OCI-LY1 (cell line): ENCODE measurements around the gene MUC5AC.

ENCODE experiments used
- H2AFZ ChIP-seq: fragments of 200-600 bp; sonication (generic), shearing (Covaris generic); 2 replicates; pipeline ENCODE4 v1.6.0; 2014; ENCODE audit warnings: antibody characterized with exemption, mild to moderate bottlenecking, low read length
- H3F3A ChIP-seq: fragments of 200-600 bp; sonication (generic), shearing (Covaris generic); 2 replicates; pipeline ENCODE4 v1.6.0; 2014; ENCODE audit warnings: mild to moderate bottlenecking, antibody characterized with exemption, low read length, moderate library complexity; ENCODE audit not compliant: insufficient read depth
- H3K27ac ChIP-seq: fragments of 200-600 bp; sonication (generic); 2 replicates; pipeline ENCODE4 v1.5.1; 2014; ENCODE audit warnings: low read length, mixed run types, mild to moderate bottlenecking, low read depth; ENCODE audit not compliant: poor library complexity, severe bottlenecking
- H3K27me3 ChIP-seq: fragments of 200-600 bp; sonication (generic); 2 replicates; pipeline ENCODE4 v1.6.0; 2014; ENCODE audit warnings: antibody characterized with exemption, mild to moderate bottlenecking, low read length, moderate library complexity; ENCODE audit not compliant: insufficient read depth
- H3K36me3 ChIP-seq: fragments of 200-600 bp; sonication (generic); 2 replicates; pipeline ENCODE4 v1.6.1; 2014; ENCODE audit warnings: mild to moderate bottlenecking, antibody characterized with exemption, low read length, moderate library complexity, mixed read lengths; ENCODE audit not compliant: insufficient read depth
- H3K4me1 ChIP-seq: fragments of 200-600 bp; sonication (generic); 2 replicates; pipeline ENCODE4 v1.5.1; 2014; ENCODE audit warnings: mild to moderate bottlenecking, low read length, moderate library complexity; ENCODE audit not compliant: insufficient read depth, severe bottlenecking
- H3K4me2 ChIP-seq: fragments of 200-600 bp; sonication (generic), shearing (Covaris generic); 2 replicates; pipeline ENCODE4 v1.6.1; 2014; ENCODE audit warnings: low read length
- H3K4me3 ChIP-seq: fragments of 200-600 bp; sonication (generic); 2 replicates; pipeline ENCODE4 v1.5.1; 2014; ENCODE audit warnings: low read length, low read depth, mild to moderate bottlenecking, mixed read lengths; ENCODE audit not compliant: poor library complexity, severe bottlenecking
- H3K79me2 ChIP-seq: fragments of 200-600 bp; shearing (Covaris generic); 2 replicates; pipeline ENCODE4 v1.6.1; 2016; ENCODE audit warnings: mixed run types, low read length, mixed read lengths; ENCODE audit not compliant: insufficient read depth
- H3K9ac ChIP-seq: fragments of 200-600 bp; sonication (generic), shearing (Covaris generic); 2 replicates; pipeline ENCODE4 v1.6.1; 2014; ENCODE audit warnings: mild to moderate bottlenecking, low read length, mixed read lengths
- H3K9me2 ChIP-seq: fragments of 200-600 bp; sonication (generic), shearing (Covaris generic); 2 replicates; pipeline ENCODE4 v1.6.1; 2014; ENCODE audit warnings: low read depth, mild to moderate bottlenecking, low read length, mixed read lengths
- H3K9me3 ChIP-seq: fragments of 200-600 bp; shearing (Covaris generic); 2 replicates; pipeline ENCODE4 v1.6.1; 2014; ENCODE audit warnings: low read length, mixed read lengths
- H4K20me1 ChIP-seq: fragments of 200-600 bp; sonication (generic), shearing (Covaris generic); 2 replicates; pipeline ENCODE4 v1.6.0; 2016; ENCODE audit warnings: mild to moderate bottlenecking, low read length; ENCODE audit not compliant: insufficient read depth
- CTCF ChIP-seq: fragments of 200-600 bp; sonication (generic), shearing (Covaris generic); IDR thresholded peaks from 2 replicates; pipeline ENCODE4 v1.5.1; 2017; ENCODE audit warnings: mild to moderate bottlenecking, antibody characterized with exemption, low read length, moderate library complexity, mixed read lengths
- EZH2 ChIP-seq: fragments of 200-600 bp; sonication (generic), shearing (Covaris generic); IDR thresholded peaks from 2 replicates; pipeline ENCODE4 v1.8.0; 2017; ENCODE audit warnings: borderline replicate concordance, mixed run types, mild to moderate bottlenecking, antibody characterized with exemption, low read length, moderate library complexity, mixed read lengths

MUC5AC gene

GRCh38 chr11:1203505-1204271, 45.9 kb downstream of the MUC5AC start:
- Histone ChIP-seq H3K9ac (no peak overlapping the region), H3K4me2 (no peak overlapping the region), H2AFZ (no peak overlapping the region), H3K9me3 (no peaks in the 10 kb centered on the region), H4K20me1 (no peaks in the 10 kb centered on the region), H3K4me3 (no peak overlapping the region), H3K79me2 (no peaks in the 10 kb centered on the region), H3K36me3 (no peaks in the 10 kb centered on the region), H3K27me3 (peaks cover 4% of the 10 kb centered on the region), H3K4me1 (no peaks in the 10 kb centered on the region), H3K9me2 (no peaks in the 10 kb centered on the region), H3K27ac (no peak overlapping the region), H3F3A (no peaks in the 10 kb centered on the region)
- TF ChIP-seq CTCF: no peak
- no peak for TF ChIP-seq EZH2

GRCh38 chr11:1204381-1205101, 46.8 kb downstream of the MUC5AC start:
- Histone ChIP-seq H3K9me3 (no peaks in the 10 kb centered on the region), H2AFZ (no peak overlapping the region), H3K36me3 (no peaks in the 10 kb centered on the region), H3K9me2 (no peaks in the 10 kb centered on the region), H3K4me2 (no peak overlapping the region), H3K27me3 (no peaks in the 10 kb centered on the region; the same call in 1 of the 2 replicates), H3K9ac (no peak overlapping the region), H3K4me1 (no peaks in the 10 kb centered on the region), H4K20me1 (no peaks in the 10 kb centered on the region), H3K27ac (no peak overlapping the region), H3F3A (no peaks in the 10 kb centered on the region), H3K4me3 (no peak overlapping the region), H3K79me2 (no peaks in the 10 kb centered on the region)
- TF ChIP-seq EZH2 (no peak), CTCF (no peak)

DNA sequence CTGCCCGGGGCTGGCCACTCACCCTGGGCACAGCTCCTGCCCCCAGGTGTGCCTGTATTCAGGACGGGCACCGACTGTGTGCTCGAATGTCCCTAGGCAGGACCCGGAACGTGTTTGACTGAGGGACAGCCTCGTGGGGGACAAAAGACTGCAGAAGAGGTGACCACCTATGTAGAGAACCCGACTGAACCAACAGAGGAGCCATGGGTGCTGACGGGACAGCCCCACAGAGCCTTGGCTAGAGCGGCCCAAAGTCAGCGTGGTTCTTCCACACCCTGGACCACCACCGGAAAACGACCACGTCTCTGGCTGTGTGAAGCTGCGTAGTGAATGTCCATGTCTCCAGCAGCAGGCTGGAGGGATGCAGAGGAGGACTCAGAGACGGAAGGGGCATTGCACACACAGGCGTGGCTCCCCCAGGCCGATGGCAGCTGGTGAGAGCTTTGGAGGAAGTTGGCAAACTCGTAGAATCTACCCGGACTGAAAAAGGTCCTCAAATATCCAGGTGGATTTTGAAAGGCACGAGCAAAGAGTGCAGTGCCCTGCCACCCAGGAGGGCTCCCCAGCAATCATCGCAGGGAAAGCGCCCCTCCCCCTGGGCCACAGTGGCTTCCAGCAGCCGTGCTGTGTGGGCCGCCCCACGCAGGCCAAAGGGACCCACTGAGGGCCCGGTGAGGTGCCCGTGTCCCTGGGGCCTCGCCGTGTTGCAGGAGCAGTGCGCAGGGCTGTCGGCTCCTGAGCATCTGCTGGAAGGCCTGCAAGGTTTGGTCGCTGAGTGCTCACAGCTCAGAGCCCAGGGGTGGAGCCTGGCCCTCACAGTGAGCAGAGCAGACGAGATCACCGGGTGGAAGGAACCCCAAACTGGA, 47.6 kb downstream of the MUC5AC start:
- Histone ChIP-seq H3K4me1 (no peaks in the 10 kb centered on the region), H2AFZ (no peak overlapping the region), H3K9ac (no peak overlapping the region), H3K4me3 (no peak overlapping the region), H3K27me3 (no peaks in the 10 kb centered on the region; the same call in 1 of the 2 replicates), H3K27ac (no peak overlapping the region), H3K79me2 (no peaks in the 10 kb centered on the region), H3K9me3 (no peaks in the 10 kb centered on the region), H3K36me3 (no peaks in the 10 kb centered on the region), H3F3A (no peaks in the 10 kb centered on the region), H3K4me2 (no peak overlapping the region), H4K20me1 (no peaks in the 10 kb centered on the region), H3K9me2 (no peaks in the 10 kb centered on the region)
- TF ChIP-seq CTCF (no peak), EZH2 (no peak)
